Spleen (tissue), 7 donors: Measurements from ENCODE around the gene NTN1.

Source experiments
- CTCF ChIP-seq, 11 experiments: fragments of 200-600 bp in 7 of 11; fragments of 450-650 bp in 4 of 11; sonication (generic) in 4 of 11; IDR thresholded peaks in 8 of 11; conservative IDR thresholded peaks in 3 of 11; 1 replicate in 7 of 11; 2 replicates in 4 of 11; pipeline versions ENCODE4 v1.4.0 to v1.8.0; 2016 to 2021; ENCODE audit warnings: antibody characterized with exemption in 11 of 11, inconsistent platforms in 4 of 11, mild to moderate bottlenecking in 1 of 11
- POLR2A ChIP-seq, 3 donors: fragments of 450-650 bp; IDR thresholded peaks; one replicate each; pipeline ENCODE4 v1.5.1; 2017; ENCODE audit warnings: antibody characterized with exemption in 3 of 3, mild to moderate bottlenecking in 1 of 3
- donor health status: DM: no; HTN: no; CAD: no; lungs with moderate emphysema.
- donor health status: DM: no; HTN: no; CAD: no.
- donor health status: DM: no; HTN: no; CAD: no.

DNA sequence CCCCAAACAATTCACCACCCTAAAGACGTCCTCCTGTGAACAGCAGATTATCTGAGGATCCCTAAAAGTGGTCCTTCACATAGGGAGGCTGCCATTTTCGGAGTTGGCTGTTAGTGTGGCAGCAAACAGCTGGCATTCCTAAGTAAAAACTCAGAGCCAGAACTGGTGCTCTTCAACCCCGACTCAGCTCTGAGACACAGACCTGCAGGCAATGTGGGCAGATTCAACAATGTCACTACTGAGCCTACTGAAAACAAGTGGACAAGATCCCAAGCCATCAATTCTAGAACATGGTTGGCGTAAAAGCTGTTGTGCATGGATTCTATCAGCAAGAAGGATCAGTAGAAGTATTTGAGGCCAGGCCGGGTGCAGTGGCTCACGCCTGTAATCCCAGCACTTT, 247.2 kb downstream of the NTN1 start:
- TF ChIP-seq CTCF (IDR thresholded peaks at IDR 0.05 in 8 of 11, conservative IDR thresholded peaks at IDR 0.05 in 3 of 11), result no peak
- TF ChIP-seq POLR2A (IDR thresholded peaks at IDR 0.05), result no peak
